SK-N-SH (cell line): ENCODE data around the gene FOXL1. TPM values are rescaled to one million over a fixed set of nuclear protein-coding genes. Genes with fewer than 3 reads are reported as not detected.

Experiments
- CTCF ChIA-PET: fragments of 300-600, 350-600 bp; formaldehyde crosslinking; extraction: SDS; loops from one replicate; lab custom pipeline; 2021; lab: Yijun Ruan, JAX
- POLR2A ChIA-PET: fragments of 350-600 bp; sonication (Branson Sonifier 250); formaldehyde crosslinking; extraction: SDS; loops from one replicate; lab custom pipeline; 2020; ENCODE audit warnings: antibody characterized with exemption, inconsistent platforms; lab: Yijun Ruan, JAX
- DNase-seq: peaks from one replicate; pipeline ENCODE4 v3.0.0; 2012
- H2AFZ ChIP-seq: fragments of 200-600 bp; sonication (generic); 2 replicates; pipeline ENCODE4 v1.8.1; 2016; ENCODE audit warnings: antibody characterized with exemption, mild to moderate bottlenecking, low read depth
- H3F3A ChIP-seq: fragments of 200-600 bp; sonication (generic); replicated peaks from 2 replicates; pipeline ENCODE3; 2016; ENCODE audit warnings: antibody characterized with exemption, mild to moderate bottlenecking; ENCODE audit not compliant: insufficient read depth
- H3K27ac ChIP-seq, 2 experiments: fragments of 200-500 bp in 1 of 2; fragments of 200-600 bp in 1 of 2; sonication (Bioruptor generic) in 1 of 2; sonication (generic), shearing (Covaris generic) in 1 of 2; 2 replicates each; pipeline versions ENCODE4 v1.5.1 to v1.6.1; 2014 to 2016; ENCODE audit warnings: low read depth in 2 of 2, inconsistent platforms in 1 of 2, low read length in 1 of 2, mild to moderate bottlenecking in 1 of 2, mixed read lengths in 1 of 2
- H3K27me3 ChIP-seq: fragments of 200-600 bp; sonication (generic), shearing (Covaris generic); 2 replicates; pipeline ENCODE4 v1.6.1; 2016; ENCODE audit warnings: mixed run types; ENCODE audit not compliant: insufficient read depth
- H3K36me3 ChIP-seq, 2 experiments: fragments of 200-500 bp in 1 of 2; fragments of 200-600 bp in 1 of 2; sonication (Bioruptor generic) in 1 of 2; sonication (generic) in 1 of 2; replicated peaks in 1 of 2; 2 replicates each; pipeline versions ENCODE3 to v1.5.1; 2014 to 2016; ENCODE audit warnings: low read length in 1 of 2, mild to moderate bottlenecking in 1 of 2; ENCODE audit not compliant: insufficient read depth in 2 of 2, control insufficient read depth in 1 of 2
- H3K4me1 ChIP-seq, 2 experiments: fragments of 200-500 bp in 1 of 2; fragments of 200-600 bp in 1 of 2; sonication (Bioruptor generic) in 1 of 2; sonication (generic), shearing (Covaris generic) in 1 of 2; 2 replicates each; pipeline versions ENCODE4 v1.5.1 to v1.6.1; 2014 to 2016; ENCODE audit warnings: low read depth in 1 of 2, low read length in 1 of 2, mixed run types in 1 of 2; ENCODE audit not compliant: insufficient read depth in 2 of 2, control insufficient read depth in 1 of 2
- H3K4me2 ChIP-seq: fragments of 200-600 bp; sonication (generic), shearing (Covaris generic); 2 replicates; pipeline ENCODE4 v1.6.1; 2017; ENCODE audit warnings: mixed run types
- H3K4me3 ChIP-seq, 2 experiments: fragments of 200-500 bp in 1 of 2; fragments of 200-600 bp in 1 of 2; sonication (Bioruptor generic) in 1 of 2; sonication (generic), shearing (Covaris generic) in 1 of 2; 2 replicates each; pipeline versions ENCODE4 v1.5.1 to v1.8.1; 2014 to 2016; ENCODE audit warnings: low read depth in 2 of 2, inconsistent platforms in 1 of 2, low read length in 1 of 2, mild to moderate bottlenecking in 1 of 2, mixed read lengths in 1 of 2, moderate library complexity in 1 of 2
- H3K79me2 ChIP-seq: fragments of 200-600 bp; sonication (generic); 2 replicates; pipeline ENCODE4 v1.8.1; 2017; ENCODE audit warnings: mild to moderate bottlenecking; ENCODE audit not compliant: insufficient read depth
- H3K9ac ChIP-seq: fragments of 200-600 bp; sonication (generic); 2 replicates; pipeline ENCODE4 v1.6.1; 2017; ENCODE audit warnings: mixed run types
- H3K9me2 ChIP-seq: fragments of 200-600 bp; sonication (generic); 2 replicates; pipeline ENCODE4 v1.6.1; 2017; ENCODE audit warnings: mixed run types
- H3K9me3 ChIP-seq: fragments of 200-600 bp; sonication (generic); 2 replicates; pipeline ENCODE4 v1.6.1; 2017; ENCODE audit warnings: mixed run types, mild to moderate bottlenecking, moderate library complexity
- H4K20me1 ChIP-seq: fragments of 200-600 bp; sonication (generic); 2 replicates; pipeline ENCODE4 v1.6.1; 2017; ENCODE audit warnings: mild to moderate bottlenecking, mixed run types; ENCODE audit not compliant: insufficient read depth
- ELF1 ChIP-seq: IDR thresholded peaks from 2 replicates; pipeline ENCODE4 v1.4.0; 2012
- EP300 ChIP-seq, 2 experiments: IDR thresholded peaks; 2 replicates each; pipeline versions ENCODE4 v1.4.0 to v1.6.1; 2012; ENCODE audit warnings: borderline replicate concordance in 1 of 2, low read depth in 1 of 2, low read length in 1 of 2
- EZH2phosphoT487 ChIP-seq: fragments of 200-600 bp; sonication (generic); IDR thresholded peaks from 2 replicates; pipeline ENCODE4 v1.6.1; 2017; ENCODE audit warnings: low read depth, mixed run types, mild to moderate bottlenecking, antibody characterized with exemption, moderate library complexity, borderline replicate concordance
- FOXJ3 ChIP-seq: sonication (generic); formaldehyde crosslinking; IDR thresholded peaks from 2 replicates; pipeline ENCODE4 v1.5.1; 2020; ENCODE audit warnings: mild to moderate bottlenecking, missing genetic modification reagents
- MAX ChIP-seq: IDR thresholded peaks from 2 replicates; pipeline ENCODE4 v1.4.0; 2012; ENCODE audit warnings: low read depth
- NFIC ChIP-seq: IDR thresholded peaks from 2 replicates; pipeline ENCODE4 v1.4.0; 2012; ENCODE audit warnings: borderline replicate concordance
- RAD21 ChIP-seq: IDR thresholded peaks from 2 replicates; pipeline ENCODE4 v1.6.1; 2012; ENCODE audit warnings: mild to moderate bottlenecking, low read length
- REST ChIP-seq: IDR thresholded peaks from 2 replicates; pipeline ENCODE4 v1.6.1; 2012; ENCODE audit warnings: mild to moderate bottlenecking, low read depth, low read length, moderate library complexity
- RXRA ChIP-seq: IDR thresholded peaks from 2 replicates; pipeline ENCODE4 v1.4.0; 2012; ENCODE audit warnings: low read depth, mild to moderate bottlenecking, borderline replicate concordance
- TCF12 ChIP-seq: IDR thresholded peaks from 2 replicates; pipeline ENCODE4 v1.4.0; 2012
- ZBTB33 ChIP-seq: IDR thresholded peaks from 2 replicates; pipeline ENCODE4 v1.4.0; 2012; ENCODE audit warnings: low read depth, borderline replicate concordance
- WGBS: methylation state at CpG from one replicate; pipeline ENCODE4 v1.1.6; 2017; ENCODE audit warnings: low lambda C conversion rate; 5-methylcytosine and 5-hydroxymethylcytosine counted together
- polyA plus RNA-seq, 3 experiments: library from polyadenylated mRNA; depleted of rRNA; stranded (reverse); fragments of >200 nt; gene quantifications; 2 replicates each; pipeline ENCODE4 v1.2.3, GENCODE V29; 2012

Gene FOXL1
- polyA plus RNA-seq, 1 of the 3 experiments (the other 2 are of a cell fraction): 2.5 TPM

GRCh38 chr16:86611525-86611855 is 33.1 kb downstream of the FOXL1 start:
- Histone ChIP-seq H3K27me3 (no peaks in the 10 kb centered on the region), H2AFZ (peak overlapping the region; percentile 62; the same call in 1 of the 2 replicates), H3K9me3 (no peaks in the 10 kb centered on the region), H3K4me3 (no peak overlapping the region), H3K9me2 (no peaks in the 10 kb centered on the region), H3K9ac (no peak overlapping the region), H3K79me2 (no peaks in the 10 kb centered on the region), H4K20me1 (no peaks in the 10 kb centered on the region), H3K4me2 (peak overlapping the region; percentile 50; the same call in 1 of the 2 replicates), H3K4me1 (peaks cover 0 to 30% of the 10 kb centered on the region in 2 experiments; a peak in 3 of 4 replicates), H3K36me3 (no peaks in the 10 kb centered on the region), H3K27ac (peak overlapping the region in 1 of 2 experiments; percentile 90; a peak in 1 of 4 replicates), H3F3A (peaks cover 25% of the 10 kb centered on the region)
- POLR2A ChIA-PET: no interaction called here
- CTCF ChIA-PET: no interaction called here
- 40% methylated on average over 7 of the region's 7 CpGs for WGBS
- DNase-seq: no peak
- TF ChIP-seq EP300 (IDR thresholded peaks at IDR 0.05; ENCODE audit: borderline replicate concordance in 1 of 2, low read depth in 1 of 2, low read length in 1 of 2) (no peak), NFIC (peak; percentile 35; the same call in 1 of the 2 replicates), TCF12 (peak; percentile 39)

GRCh38 chr16:86611941-86612340 is 33.6 kb downstream of the FOXL1 start:
- ChIA-PET CTCF (no interaction called here), POLR2A (no interaction called here)
- 74% methylated on average over 3 of the region's 3 CpGs for WGBS
- Histone ChIP-seq H3K4me1 (peaks cover 0 to 30% of the 10 kb centered on the region in 2 experiments; a peak in 3 of 4 replicates), H3K79me2 (no peaks in the 10 kb centered on the region), H2AFZ (no peak overlapping the region), H3K27me3 (no peaks in the 10 kb centered on the region), H3K4me2 (peak overlapping the region; percentile 50; the same call in 1 of the 2 replicates), H3K9me2 (no peaks in the 10 kb centered on the region), H3K9me3 (no peaks in the 10 kb centered on the region), H3F3A (peaks cover 25% of the 10 kb centered on the region), H3K4me3 (no peak overlapping the region), H4K20me1 (no peaks in the 10 kb centered on the region), H3K9ac (no peak overlapping the region), H3K27ac (no peak overlapping the region), H3K36me3 (no peaks in the 10 kb centered on the region)
- DNase-seq: no peak
- TF ChIP-seq EZH2phosphoT487 (no peak), EP300 (IDR thresholded peaks at IDR 0.05; ENCODE audit: borderline replicate concordance in 1 of 2, low read depth in 1 of 2, low read length in 1 of 2) (no peak), ZBTB33 (no peak), RXRA (no peak)

- Histone ChIP-seq H3K27ac (no peak overlapping the region), H2AFZ (0 out of 2 replicates have a peak overlapping the region, but pooled peaks have one; percentile 26), H3K9me3 (no peaks in the 10 kb centered on the region), H3F3A (peaks cover 6% of the 10 kb centered on the region), H3K4me3 (no peak overlapping the region), H3K36me3 (no peaks in the 10 kb centered on the region), H3K4me2 (no peak overlapping the region), H3K9ac (no peak overlapping the region), H3K9me2 (no peaks in the 10 kb centered on the region), H3K27me3 (no peaks in the 10 kb centered on the region), H3K79me2 (no peaks in the 10 kb centered on the region)
- POLR2A ChIA-PET: no interaction called here
- 69% methylated on average over 5 of the region's 5 CpGs for WGBS
- DNase-seq: no peak
- CTCF ChIA-PET: interaction anchor here (0.9 kb wide), 1 partner anchor 9 kb away, joined by 3 read pairs; no protein-coding TSS in a partner anchor
- TF ChIP-seq FOXJ3 (CRISPR knock-in tag) (no peak), ELF1 (no peak), REST (no peak), TCF12 (no peak), MAX (no peak), RAD21 (no peak)
- TF ChIP-seq, all 33 proteins: peak for 0
- Histone ChIP-seq H4K20me1 (no peaks in the 10 kb centered on the region), H3K4me1 (peaks cover 0 to 22% of the 10 kb centered on the region in 2 experiments; a peak in 3 of 4 replicates)
These were observed 36.4 kb downstream of the FOXL1 start for GRCh38 chr16:86614699-86615098.
